GM13976 (cell line): ENCODE measurements around the gene ARFRP1.

Experiments used
- DNase-seq: peaks from one replicate; pipeline ENCODE4 v3.0.0; 2012; ENCODE audit warnings: low spot score
- in situ Hi-C: fragments of 300-500 bp; cut with MboI; formaldehyde crosslinking; loops from one replicate; pipeline ENCODE4 v1.12.0; 2022; ENCODE audit warnings: low sequenced_read_pairs, mixed read lengths, inconsistent platforms; ENCODE audit not compliant: unreplicated experiment
- TF ChIP-seq, protein P1 (sequence below): IDR thresholded peaks from 2 replicates; pipeline ENCODE4 v1.5.1; 2012; ENCODE audit warnings: borderline replicate concordance, mild to moderate bottlenecking; ENCODE audit not compliant: insufficient read depth; ENCODE audit errors: extremely low read depth, missing control alignments, control extremely low read depth

Gene ARFRP1

DNA sequence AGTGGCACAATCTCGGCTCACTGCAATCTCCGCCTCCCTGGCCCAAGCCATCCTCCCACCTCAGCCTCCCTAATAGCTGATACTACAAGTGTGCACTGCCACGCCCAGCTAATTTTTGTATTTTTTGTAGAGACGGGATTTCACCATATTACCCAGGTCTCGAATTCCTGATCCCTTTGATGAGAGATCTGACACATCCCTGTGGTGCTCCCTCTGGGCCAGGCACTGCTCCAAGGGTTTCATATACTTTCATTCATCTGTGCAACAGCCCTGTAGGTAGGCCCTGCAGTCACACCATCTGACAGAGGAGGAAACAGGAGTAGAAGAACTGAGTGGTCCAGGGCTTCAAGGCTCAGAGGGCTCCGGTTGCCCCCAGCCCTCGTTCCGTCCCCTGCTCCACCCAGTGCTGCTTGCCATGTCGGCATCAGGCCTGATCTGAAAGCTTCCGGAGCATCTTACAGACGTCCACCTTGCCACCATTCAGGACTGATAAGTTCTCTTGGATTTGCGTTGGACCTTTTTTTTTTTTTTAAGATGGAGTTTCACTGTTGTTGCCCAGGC, 3.4 kb upstream of the ARFRP1 start:
- in situ Hi-C loops: no loop called here
- no peak for DNase-seq
- TF ChIP-seq, protein P1, sequence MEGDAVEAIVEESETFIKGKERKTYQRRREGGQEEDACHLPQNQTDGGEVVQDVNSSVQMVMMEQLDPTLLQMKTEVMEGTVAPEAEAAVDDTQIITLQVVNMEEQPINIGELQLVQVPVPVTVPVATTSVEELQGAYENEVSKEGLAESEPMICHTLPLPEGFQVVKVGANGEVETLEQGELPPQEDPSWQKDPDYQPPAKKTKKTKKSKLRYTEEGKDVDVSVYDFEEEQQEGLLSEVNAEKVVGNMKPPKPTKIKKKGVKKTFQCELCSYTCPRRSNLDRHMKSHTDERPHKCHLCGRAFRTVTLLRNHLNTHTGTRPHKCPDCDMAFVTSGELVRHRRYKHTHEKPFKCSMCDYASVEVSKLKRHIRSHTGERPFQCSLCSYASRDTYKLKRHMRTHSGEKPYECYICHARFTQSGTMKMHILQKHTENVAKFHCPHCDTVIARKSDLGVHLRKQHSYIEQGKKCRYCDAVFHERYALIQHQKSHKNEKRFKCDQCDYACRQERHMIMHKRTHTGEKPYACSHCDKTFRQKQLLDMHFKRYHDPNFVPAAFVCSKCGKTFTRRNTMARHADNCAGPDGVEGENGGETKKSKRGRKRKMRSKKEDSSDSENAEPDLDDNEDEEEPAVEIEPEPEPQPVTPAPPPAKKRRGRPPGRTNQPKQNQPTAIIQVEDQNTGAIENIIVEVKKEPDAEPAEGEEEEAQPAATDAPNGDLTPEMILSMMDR: no peak

DNA sequence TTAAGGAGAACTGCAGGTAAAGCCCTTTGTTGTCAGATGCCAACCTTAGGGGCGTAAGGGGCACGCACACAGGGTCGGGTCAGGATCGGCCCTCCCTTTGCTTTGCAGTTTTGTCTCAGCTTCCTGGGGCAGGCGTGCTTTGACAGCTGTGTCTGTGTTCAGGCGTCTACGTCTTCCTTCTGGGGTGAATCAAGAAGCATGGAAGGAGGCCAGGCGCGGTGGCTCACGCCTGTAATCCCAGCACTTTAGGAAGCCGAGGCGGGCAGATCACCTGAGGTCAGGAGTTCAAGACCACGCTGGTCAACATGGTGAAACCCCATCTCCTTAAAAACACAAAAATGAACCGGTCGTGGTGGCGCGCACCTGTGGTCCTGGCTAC, 1.4 kb upstream of the ARFRP1 start:
- in situ Hi-C loops: loop anchor here (10.0 kb wide), 1 partner anchor 146 kb away; no protein-coding TSS in a partner anchor
- TF ChIP-seq, protein P1: no peak
- DNase-seq: no peak

DNA sequence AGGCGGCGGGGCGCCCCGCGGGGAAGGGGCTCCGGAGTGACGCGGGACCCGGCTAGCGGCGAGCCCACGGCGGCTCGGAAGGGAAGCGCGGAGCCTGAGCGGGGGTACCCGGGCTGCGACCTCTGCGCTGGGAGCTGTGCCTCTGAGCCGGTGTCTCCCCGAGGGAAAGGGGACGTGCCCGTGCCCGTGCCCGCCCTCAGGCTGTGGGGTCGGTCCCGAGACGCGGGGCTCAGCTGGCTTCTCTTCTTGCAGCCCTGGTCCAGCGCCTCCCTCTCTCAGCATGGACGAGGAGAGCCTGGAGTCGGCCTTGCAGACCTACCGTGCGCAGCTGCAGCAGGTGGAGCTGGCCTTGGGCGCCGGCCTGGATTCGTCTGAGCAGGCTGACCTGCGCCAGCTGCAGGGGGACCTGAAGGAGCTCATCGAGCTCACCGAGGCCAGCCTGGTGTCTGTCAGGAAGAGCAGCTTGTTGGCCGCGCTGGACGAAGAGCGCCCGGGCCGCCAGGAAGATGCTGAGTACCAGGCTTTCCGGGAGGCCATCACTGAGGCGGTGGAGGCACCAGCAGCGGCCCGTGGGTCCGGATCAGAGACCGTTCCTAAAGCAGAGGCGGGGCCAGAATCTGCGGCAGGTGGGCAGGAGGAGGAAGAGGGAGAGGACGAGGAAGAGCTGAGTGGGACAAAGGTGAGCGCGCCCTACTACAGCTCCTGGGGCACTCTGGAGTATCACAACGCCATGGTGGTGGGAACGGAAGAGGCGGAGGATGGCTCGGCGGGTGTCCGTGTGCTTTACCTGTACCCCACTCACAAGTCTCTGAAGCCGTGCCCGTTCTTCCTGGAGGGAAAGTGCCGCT, 749 bp upstream of the ARFRP1 start:
- TF ChIP-seq, protein P1: no peak
- in situ Hi-C loops: loop anchor here (10.0 kb wide), 1 partner anchor 146 kb away; no protein-coding TSS in a partner anchor
- DNase-seq: peak; percentile 36

GRCh38 chr20:63706852-63707557, 771 bp downstream of the ARFRP1 start:
- in situ Hi-C loops: loop anchor here (10.0 kb wide), 1 partner anchor 148 kb away; no protein-coding TSS in a partner anchor
- peak; percentile 78 for DNase-seq
- TF ChIP-seq, protein P1: peak; percentile 76

- in situ Hi-C loops: loop anchor here (10.0 kb wide), 1 partner anchor 149 kb away; no protein-coding TSS in a partner anchor
- TF ChIP-seq, protein P1: no peak
- no peak for DNase-seq
These were observed 1.6 kb downstream of the ARFRP1 start for GRCh38 chr20:63706027-63706695.

DNA sequence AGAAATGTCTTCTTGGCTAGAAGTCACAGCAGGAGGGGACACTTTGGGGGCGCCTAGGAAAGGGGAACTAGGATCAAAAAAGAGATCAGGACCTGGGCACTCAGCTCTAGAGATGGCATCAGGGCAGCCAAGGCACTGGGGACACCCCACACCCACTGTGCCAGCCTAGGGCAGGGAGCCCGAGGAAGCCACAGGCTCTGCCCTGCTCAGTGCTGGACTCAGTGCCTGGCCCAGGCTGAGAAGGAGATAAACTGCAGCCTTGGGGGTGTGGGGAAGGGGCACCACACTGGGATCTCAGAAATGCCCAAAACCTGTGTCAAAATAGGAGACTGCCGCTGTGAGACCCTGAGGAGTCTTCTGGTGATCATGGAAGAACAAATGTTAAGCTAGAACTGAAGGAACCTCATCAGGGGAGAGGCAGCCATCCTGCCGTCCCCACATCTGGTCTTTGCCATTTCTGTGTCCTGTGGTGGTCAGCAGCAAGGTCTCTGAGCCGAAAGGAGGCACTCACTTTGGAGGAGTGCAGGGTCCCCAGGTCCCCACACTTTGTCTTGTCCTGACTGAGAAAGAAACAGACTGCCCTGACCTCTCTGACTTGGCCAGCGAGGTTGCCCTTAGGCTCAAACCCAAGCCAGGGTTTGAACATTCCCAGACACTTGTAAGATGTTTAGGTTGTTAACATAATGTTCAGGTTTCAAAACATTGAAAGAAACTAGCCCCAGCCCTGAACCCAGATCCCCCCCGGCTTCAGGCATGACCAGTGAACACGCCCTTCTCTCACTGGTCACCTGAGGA, 2.3 kb downstream of the ARFRP1 start:
- in situ Hi-C loops: loop anchor here (10.0 kb wide), 1 partner anchor 149 kb away; no protein-coding TSS in a partner anchor
- TF ChIP-seq, protein P1: no peak
- no peak for DNase-seq
